HG02973 (cell line): ENCODE measurements around the gene DCST2.
"Not testable (repeated sequence)": the region's sequence is repeated elsewhere in the genome, so short reads cannot be mapped to it uniquely, and the experiment has no call there.

Source experiments
- ATAC-seq: cut with Tn5 transposase; IDR thresholded peaks from one replicate; pipeline ENCODE4 v1.9.1; 2021; ENCODE audit warnings: moderate library complexity; ENCODE audit not compliant: unreplicated experiment

DCST2 gene

DNA sequence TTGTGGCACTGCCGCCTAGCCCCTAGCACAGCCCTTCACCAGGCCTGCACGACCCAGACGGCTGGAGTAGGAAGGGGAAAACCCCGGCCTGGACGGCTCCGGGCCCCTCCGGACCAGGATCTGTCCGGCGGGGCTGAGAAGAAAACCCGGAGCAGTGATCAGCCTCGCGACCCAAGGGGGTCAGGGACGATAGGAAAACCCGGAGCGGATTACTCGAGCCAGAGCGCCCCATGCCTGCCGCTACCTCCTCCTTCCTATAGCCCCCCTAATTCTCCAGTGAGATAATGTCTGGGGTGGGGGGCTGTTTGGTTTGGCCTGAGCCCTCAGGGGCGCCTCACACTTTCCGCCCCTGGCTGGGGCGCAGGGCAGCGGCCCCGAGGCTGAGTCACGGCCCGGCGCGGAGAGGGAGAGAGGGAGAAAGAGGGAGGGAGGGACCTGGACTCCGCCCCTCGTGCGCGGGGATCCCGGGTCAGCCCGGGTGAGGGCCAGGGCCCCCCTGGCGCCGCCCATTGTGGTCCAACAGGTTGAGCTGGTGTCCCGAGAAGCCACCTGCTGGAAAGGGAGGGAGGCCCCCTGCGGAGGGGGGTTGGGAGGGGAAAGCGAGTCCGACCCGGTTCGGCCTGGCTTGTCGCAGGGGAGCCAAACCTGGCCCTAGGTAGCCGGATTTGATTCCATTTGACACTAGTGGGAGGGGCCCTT lies 32.7 kb downstream of the DCST2 start:
- ATAC-seq: peak; percentile 36

DNA sequence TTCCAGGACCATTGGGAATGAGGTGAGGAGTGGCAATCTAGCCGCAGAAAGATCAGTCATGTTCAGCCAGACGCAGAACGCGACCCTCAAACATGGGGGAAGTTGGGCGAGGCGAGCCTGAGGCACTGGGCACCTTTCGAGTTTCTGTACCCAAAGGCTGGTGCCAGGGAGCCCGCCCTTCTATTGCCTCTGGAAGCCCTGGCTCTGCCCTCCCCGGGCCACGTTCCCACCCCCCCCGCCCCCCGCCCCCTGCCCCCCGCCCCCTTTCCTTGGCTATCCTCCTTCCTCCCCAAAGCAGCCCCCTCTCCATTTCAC lies 33.2 kb downstream of the DCST2 start:
- ATAC-seq: no peak

DNA sequence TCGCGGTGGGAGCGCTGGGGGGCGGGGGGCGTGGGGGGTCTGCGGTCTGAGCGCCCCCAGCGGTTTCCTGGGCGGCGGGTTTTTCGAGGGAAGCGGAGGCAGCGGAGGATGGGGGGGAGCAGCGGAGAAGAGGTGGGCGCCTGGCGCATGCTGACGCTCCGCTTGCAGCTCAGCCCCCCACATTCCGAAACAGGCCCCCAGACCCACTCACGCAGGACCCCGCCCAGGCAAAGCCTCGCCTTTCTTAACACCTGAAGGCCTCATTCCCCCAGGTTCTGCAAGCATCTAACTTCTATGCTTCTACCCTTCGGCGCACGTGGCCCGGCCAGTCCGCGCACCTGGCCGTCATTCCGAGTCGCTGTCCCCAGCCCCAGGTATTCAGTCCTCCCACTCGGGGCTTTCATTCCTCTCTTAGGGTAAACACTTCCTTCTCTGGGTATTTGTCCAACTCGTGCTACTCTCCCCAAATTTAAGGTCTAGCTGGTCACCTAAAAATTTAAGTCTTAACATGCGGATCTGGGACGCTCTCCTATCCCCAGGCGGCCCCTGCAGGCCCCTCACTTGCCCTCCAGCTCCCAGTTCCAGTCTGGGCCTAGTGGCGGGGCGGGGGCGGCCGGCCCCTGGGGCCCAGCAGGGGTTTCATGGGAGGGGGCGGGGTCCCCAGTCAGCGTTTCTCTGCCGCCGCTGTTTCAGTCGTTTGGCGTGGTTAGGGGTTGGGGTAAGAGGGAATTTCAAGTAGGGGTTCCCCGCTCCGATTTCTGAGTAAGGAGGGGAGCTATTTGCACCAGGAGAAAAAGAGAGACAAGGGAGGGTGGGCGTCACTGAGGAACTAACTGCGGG lies 33.8 kb downstream of the DCST2 start:
- no peak for ATAC-seq

DNA sequence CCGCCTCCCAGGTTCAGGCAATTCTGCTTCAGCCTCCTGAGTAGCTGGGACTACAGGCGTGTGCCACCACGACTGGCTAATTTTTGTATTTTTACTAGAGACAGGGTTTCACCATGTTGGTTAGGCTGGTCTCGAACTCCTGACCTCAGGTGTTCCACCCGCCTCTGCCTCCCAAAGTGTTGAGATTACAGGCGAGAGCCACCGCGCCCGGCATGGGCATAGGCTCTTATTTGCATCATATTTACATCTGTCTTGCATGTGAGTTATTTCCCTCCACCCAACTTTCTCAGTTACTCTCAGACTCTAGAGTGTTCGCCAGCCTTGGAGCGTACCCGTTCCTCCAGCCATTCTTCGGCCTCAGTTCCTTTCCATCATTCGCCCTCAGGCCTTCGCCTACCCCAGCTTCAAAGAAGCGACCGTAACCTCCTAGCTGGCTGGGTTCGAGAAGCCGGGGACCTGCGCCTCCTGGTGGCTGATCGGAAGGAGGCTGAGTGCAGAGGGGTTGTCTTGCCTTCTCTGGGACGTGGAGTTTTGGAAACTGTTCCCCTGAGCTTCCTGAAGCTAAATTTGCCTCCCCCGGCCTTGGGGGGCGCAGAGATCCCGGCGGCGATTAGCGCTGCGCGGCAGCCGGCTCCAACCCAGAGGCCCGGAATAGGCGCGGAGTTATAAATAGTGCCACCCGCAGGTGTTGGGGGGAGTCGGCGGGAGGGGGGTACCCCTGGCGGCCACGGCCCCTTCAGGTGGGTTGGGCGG lies 34.6 kb downstream of the DCST2 start:
- ATAC-seq: no peak

DNA sequence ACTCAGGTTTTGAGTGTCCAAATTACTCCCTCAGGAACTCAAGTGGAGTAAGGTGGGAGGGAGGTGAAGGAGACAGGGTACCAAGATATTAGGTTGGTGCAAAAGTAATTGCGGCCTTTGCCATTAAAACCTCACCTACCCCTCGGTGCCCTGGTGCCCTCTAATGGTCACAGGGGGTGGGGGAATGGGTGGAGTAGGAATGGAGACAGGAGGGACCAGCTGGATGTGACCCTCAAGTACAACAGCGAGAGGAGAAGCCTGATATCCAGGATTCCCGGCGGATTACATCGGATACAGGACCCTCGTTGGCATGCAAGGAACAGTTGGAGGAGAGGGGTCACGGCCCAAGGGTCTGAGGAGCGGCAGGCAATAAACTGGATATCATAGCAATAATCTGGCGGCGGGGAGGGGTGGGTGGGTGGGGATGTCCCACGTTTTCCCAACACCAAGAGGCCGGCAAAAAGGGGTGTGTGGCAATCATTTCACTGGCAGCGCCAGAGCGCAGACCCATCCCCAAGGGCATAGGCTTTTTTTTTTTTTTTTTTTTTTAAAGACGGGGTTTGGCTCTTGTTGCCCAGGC lies 35.3 kb downstream of the DCST2 start:
- no peak for ATAC-seq

DNA sequence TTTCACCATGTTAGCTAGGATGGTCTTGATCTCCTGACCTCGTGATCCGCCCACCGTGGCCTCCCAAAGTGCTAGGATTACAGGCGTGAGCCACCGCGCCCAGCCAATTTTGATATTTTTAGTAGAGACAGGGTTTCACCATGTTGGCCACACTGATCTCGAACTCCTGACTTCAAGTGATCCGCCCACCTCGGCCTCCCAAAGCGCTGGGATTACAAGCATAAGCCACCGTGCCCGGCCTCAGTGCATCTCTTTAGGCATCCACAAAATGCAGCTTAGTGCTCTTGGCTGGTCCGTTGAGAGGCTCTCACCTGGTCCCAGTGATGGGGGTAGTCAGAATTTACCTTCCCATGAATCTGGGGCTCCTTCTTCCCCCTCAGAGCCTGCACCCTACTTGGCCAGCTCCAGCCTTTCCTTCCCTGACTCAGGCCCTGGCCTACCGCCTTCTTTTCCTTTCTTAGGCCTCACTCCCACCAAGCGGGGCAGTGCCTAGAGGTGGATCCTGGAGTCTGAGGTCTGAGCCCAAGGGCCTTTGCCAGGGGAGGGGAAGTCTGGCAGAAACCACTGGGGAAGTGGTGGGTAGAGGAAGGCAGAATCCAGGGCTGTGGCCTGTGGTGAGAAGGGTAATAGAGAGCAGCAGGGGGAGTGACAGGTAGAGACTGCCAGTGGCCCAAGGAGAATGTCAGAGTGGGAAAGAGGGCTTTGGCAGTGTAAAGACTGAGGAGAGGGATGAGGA lies 36.4 kb downstream of the DCST2 start:
- ATAC-seq: no peak

DNA sequence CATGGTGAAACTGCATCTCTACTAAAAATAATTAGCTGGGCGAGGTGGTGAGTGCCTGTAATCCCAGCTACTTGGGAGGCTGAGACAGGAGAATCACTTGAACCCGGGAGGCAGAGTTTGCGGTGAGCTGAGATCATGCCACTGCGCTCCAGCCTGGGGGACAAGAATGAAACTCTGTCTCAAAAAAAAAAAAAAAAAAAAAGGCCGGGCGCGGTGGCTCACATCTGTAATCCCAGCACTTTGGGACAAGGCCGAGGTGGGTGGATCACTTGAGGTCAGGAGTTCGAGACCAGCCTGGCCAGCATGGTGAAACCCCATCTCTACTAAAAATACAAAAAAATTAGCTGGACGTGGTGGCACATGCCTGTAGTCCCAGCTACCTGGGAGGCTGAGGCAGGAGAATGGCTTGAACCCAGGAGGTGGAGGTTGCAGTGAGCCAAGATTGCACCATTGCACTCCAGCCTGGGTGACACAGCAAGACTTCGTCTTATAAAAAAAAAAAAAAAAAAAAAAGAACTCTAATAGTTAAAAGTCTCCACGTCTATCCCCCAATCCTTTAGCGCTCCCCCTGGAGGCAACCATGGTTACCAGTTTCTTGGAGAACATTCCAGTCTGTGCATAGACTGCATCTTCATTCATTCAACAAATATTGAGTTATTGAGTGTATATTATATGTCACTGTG lies 38.1 kb downstream of the DCST2 start:
- not testable (repeated sequence) for ATAC-seq

DNA sequence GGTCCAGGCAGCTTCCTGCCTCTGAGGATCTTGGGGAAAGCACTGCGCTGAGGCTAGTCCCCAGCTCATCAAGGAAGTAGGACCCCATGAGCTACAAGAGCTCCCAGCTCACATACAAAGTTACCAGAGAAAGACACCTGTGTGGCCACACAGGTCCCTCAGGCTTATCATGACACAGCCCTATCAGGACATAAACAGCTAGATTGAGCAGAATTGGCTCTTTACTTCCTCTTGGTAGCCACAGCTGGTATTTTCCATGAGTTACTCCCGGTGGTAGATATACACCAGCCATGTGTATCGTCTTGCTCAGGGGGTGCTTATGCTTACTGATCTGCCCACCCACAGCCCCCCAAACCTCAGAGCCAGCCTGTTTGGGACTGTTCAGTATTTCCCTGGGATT lies 39.0 kb downstream of the DCST2 start:
- no peak for ATAC-seq

DNA sequence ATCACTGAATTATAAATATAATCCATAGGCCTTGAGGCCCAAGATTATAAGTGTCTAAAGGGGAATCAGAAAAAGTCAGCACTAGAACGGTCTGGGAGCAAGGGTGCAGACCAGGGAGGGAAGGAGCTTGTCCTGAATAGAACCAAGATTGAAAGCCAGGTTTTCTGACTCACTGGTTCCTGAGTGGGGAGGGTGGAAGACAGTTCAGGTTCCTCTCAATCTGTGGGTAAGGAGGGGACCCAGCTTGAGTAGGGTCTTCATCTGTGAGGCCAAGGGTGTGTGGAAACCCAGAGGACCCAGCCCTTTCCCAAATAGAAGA lies 39.4 kb downstream of the DCST2 start:
- no peak for ATAC-seq

DNA sequence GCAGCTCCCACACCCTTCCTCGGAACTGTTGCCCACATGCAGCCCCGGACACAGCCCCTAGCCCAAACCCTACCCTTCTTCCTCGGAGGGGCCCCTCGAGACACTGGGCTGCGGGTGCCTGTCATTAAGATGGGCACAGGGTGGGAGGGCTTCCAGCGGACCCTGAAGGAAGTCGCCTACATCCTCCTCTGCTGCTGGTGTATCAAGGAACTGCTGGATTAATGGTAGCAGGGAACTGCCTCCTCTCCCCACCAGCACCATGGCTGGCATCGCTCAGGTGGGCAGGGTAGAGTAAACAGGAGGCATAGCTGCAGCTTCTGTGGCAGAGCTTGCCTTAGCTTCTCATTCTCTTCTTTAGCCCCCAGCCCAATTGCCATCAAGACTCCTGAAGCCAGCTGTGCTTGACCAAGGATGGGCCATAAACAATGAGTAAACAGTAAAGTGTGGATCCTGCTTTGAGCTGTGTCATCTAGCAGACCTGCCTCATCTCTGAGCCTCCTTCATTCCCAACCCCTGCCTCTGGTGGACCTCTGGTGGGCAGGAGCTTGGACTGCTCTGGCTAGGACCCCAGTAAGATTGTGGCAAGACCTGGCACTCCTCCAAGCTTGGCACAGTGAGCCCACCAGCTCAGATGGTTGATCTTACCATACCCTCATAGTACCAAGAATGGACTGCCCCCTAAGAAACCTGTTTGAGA lies 39.9 kb downstream of the DCST2 start, which contains the start of gene LENEP:
TSS of gene LENEP (plus strand) at position 15 of the 697 bp plus-strand sequence. CDS start at position 37, 22 bp downstream.
- no peak for ATAC-seq

DNA sequence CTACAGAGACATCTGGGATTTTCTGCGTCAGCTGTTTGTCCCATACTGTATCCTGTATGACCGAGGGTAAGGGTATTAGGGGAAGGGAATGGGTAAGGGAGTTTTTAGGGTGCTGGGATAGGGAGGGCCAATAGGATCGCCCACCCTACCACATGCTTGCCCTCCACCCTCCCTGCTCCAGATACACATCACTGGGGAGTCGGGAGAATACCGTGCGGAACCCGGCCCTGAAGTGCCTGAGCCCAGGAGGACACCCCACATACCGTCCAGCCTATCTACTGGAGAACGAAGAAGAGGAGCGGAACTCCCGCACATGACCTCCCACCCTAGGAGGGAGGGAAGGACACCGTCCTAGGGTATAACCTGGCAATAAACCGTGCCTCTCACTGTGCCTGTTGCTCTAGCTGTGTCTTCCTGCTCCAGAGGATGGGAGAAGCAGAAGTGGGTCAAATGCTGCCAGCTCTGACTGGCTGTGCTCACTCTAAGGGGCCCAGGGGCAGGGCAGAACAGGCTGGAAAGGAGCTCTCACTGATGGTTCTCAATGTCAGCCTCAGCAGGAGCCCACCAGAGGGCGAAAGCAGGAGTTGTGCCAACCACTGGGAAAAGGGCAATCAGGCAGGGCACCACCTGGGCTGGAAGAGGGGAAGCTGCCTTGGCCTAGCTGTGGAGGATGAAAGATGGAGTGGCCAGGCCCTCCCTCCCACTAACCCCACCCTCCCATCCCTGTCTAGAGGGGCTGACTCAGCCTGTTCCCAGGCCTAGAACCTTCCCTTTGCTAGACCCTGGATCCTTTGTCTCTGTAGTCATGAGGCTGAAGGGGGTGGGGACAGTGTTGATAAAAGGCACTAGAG lies 40.6 kb downstream of the DCST2 start:
- no peak for ATAC-seq

DNA sequence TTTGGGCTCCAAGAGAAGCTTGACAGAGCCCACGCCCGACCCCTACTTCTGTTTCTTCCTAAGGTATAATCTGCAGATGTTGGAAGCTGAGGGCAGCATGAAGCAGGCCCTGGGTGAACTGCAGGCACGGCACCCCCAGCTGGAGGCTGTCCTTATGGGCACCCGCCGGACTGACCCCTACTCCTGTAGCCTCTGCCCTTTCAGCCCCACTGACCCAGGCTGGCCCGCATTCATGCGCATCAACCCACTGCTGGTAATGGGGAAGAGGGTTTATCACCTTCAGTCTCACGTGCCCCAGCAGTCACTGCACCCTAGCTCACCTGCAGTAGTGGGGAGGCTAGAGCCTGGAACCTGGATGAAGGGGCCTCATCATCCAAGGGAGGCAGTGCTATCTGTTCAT lies 43.3 kb downstream of the DCST2 start:
- no peak for ATAC-seq

DNA sequence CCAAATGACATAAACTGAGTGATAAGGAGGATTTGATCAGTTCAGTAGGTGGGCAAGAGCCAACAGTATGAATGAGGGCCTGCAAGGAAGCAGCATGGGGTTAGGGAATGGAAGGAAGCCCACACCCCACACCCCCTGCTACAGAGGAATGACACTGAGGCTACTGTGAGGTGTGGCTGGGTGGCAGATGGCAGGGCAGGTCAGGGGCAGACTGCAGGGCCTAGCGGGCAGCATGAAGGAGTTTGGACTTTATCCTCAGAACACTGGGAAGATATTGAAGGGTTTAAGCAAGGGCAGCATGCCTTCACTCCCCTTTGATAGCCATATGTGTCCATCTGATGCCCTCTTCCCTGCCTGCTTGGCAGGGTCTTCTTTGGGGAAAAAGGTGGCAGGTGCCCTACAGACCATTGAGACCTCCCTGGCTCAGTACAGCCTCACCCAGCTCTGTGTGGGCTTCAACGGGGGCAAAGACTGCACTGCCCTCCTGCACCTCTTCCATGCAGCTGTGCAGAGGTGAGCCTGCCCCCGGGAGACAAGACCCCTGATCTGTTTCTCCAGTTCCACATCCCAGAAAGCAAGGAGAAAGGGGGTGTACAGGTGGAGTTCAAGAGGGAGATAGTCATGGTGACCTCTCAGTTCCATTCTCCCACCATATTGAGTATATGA lies 44.3 kb downstream of the DCST2 start:
- ATAC-seq: no peak

DNA sequence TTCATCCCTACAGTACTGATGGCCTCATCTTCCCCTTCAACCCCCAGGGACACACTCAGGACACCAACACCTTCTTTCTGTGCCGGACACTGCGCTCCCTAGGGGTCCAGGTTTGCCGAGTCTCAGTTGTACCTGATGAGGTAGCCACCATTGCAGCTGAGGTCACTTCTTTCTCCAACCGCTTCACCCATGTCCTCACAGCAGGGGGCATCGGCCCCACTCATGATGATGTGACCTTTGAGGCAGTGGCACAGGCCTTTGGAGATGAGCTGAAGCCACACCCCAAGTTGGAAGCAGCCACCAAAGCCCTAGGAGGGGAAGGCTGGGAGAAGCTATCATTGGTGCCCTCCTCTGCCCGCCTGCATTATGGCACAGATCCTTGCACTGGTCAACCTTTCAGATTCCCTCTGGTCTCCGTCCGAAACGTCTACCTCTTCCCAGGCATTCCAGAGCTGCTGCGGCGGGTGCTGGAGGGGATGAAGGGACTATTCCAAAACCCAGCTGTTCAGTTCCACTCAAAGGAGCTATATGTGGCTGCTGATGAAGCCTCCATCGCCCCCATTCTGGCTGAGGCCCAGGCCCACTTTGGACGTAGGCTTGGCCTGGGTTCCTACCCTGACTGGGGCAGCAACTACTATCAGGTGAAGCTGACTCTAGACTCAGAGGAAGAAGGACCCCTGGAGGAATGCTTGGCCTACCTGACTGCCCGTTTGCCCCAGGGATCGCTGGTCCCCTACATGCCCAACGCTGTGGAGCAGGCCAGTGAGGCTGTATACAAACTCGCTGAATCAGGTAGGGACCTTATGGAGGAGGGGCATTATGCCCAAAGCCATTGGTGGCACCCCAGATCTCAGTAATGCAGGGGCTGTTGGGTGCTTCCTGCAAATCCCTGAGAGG lies 45.3 kb downstream of the DCST2 start:
- ATAC-seq: no peak

DNA sequence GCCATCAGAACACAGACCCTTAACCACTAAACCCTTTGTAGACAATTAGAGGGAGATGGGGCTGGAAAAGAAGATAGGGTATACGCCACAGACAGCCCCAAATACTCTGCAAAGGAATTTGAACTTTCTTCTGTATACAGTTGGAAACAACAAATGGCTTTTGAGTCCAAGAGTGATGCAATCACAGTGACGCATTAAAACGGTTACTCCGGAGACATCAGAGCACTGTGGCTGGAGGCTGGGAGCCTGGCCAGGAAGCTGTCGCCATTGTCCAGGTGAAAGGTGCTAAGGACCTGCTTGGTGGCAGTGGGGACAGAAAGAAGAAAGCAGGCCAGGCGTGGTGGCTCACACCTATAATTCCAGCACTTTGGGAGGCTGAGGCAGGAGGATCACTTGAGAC lies 46.3 kb downstream of the DCST2 start:
- ATAC-seq: no peak

DNA sequence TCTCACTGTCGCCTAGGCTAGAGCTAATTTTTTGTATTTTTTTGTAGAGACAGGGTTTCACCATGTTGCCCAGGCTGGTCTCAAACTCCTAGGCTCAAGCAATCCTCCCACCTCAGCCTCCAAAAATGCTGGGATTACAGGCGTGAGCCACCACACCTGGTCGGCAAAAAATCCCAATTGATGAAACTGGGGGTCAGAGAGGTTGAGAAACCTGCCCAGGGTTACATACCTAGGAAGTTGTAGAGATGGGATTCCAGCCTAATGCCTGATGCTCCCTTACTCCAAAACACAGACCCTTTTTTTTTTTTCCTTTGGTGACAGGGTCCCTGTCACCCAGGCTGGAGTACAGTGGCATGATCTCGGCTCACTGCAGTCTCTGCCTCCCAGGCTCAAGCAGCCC lies 46.8 kb downstream of the DCST2 start:
- not testable (repeated sequence) for ATAC-seq

DNA sequence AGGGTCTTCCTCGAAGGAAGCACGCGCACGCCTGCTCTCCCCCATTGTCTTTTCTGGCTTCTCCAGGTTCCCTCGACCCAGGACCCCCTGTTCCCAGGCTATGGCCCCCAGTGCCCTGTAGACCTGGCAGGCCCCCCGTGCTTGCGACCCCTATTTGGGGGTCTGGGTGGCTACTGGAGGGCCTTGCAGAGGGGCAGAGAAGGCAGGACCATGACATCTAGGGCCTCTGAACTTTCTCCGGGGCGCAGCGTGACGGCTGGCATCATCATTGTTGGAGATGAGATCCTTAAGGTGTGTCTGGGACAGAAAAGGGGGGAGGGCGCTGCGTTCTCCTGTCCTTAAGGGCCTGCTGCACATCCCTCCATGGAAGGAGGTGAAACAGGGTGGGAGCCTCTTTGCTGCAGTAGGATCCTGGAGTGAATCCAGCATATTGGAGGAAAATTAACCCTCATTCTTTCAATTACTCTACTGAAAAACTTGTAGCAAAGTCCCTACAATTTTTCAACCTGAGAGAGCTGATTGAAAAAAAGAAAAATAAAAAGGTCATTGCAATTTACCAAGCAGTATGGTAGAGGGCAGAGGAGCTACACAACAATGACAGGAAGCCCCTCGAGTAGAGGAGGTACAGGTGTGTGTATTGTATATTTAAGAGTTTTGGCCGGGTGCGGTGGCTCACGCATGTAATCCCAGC lies 49.7 kb downstream of the DCST2 start:
- ATAC-seq: no peak
